Psoas muscle (tissue), 8 donors: ENCODE measurements around the gene BBLN. TPM values are rescaled to one million over a fixed set of nuclear protein-coding genes. Genes with fewer than 3 reads are reported as not detected.

ENCODE experiments used
- ATAC-seq, 4 donors: fragments of 200-7000 bp; cut with Tn5 transposase; one replicate each; pipeline ENCODE4 v1.9.1; 2020; ENCODE audit warnings: moderate library complexity in 3 of 4, mild to moderate bottlenecking in 2 of 4
- DNase-seq, 2 donors: peaks; one replicate each; pipeline ENCODE4 v3.0.0-alpha.2; 2020
- H3K27ac ChIP-seq: fragments of 200-600 bp; one replicate; pipeline ENCODE4 v1.8.0; 2022
- H3K27me3 ChIP-seq, 3 donors: fragments of 200-600 bp in 1 of 3; one replicate each; pipeline versions ENCODE4 v1.6.1 to v1.8.0; 2013 to 2022; ENCODE audit warnings: low read length in 2 of 3, mild to moderate bottlenecking in 2 of 3, moderate library complexity in 1 of 3; ENCODE audit not compliant: insufficient read depth in 3 of 3
- H3K36me3 ChIP-seq, 2 donors: fragments of 200-600 bp in 1 of 2; one replicate each; pipeline versions ENCODE4 v1.6.1 to v1.8.0; 2013 to 2022; ENCODE audit warnings: low read depth in 1 of 2, mild to moderate bottlenecking in 1 of 2, moderate library complexity in 1 of 2; ENCODE audit not compliant: insufficient read depth in 1 of 2
- H3K4me1 ChIP-seq: fragments of 200-600 bp; one replicate; pipeline ENCODE4 v1.8.0; 2022
- H3K4me3 ChIP-seq: fragments of 200-600 bp; one replicate; pipeline ENCODE4 v1.8.0; 2022; ENCODE audit warnings: mild to moderate bottlenecking
- H3K9me3 ChIP-seq: fragments of 200-600 bp; one replicate; pipeline ENCODE4 v1.8.0; 2022
- WGBS, 3 donors: extraction: QIAGEN DNeasy Blood & Tissue Kit; methylation state at CpG; one replicate each; pipeline versions ENCODE4 v1.1.6 to v1.1.7; 2013; 5-methylcytosine and 5-hydroxymethylcytosine counted together
- intact Hi-C, 2 donors: fragments of 100-400 bp; cut with DNase I; formaldehyde crosslinking; loops; one replicate each; pipeline versions ENCODE4 v1.11.0 to v1.14.2; 2022
- polyA plus RNA-seq, 3 donors: library from polyadenylated mRNA; stranded (reverse); fragments of 200-250 nt; gene quantifications; one replicate each; pipeline ENCODE4 v1.2.3, GENCODE V29; 2013
- total RNA-seq, 4 donors: library from RNA; stranded (reverse); fragmentation: NEBNext Ultra II Directional in 2 of 4; extraction: Animal tissue kit (Norgen Biotek cat#: 25700) in 2 of 4; gene quantifications; one replicate each; pipeline versions ENCODE4 v1.2.1 to v1.2.4, GENCODE V29; 2021 to 2023
- TF ChIP-seq, protein P1 (sequence below): fragments of 200-600 bp; IDR thresholded peaks from one replicate; pipeline ENCODE4 v1.8.0; 2022; ENCODE audit warnings: antibody characterized with exemption
- donor health status: healthy with polysubstance abuse.
- donor health status: DM: no; HTN: no; CAD: no; lungs with moderate emphysema.
- donor health status: Bipolar disorder and iron deficiency.
- donor health status: healthy.
- donor health status: DM: yes; HTN: yes; CAD: no.
- donor health status: DM: no; HTN: no; CAD: no.
- donor health status: DM: no; HTN: no; CAD: no.
- donor health status: DM: yes; HTN: yes; CAD: no.

The BBLN gene
- total and polyA plus RNA-seq, 7 donors = 14.0 to 36.2 (median 21.3) TPM

DNA sequence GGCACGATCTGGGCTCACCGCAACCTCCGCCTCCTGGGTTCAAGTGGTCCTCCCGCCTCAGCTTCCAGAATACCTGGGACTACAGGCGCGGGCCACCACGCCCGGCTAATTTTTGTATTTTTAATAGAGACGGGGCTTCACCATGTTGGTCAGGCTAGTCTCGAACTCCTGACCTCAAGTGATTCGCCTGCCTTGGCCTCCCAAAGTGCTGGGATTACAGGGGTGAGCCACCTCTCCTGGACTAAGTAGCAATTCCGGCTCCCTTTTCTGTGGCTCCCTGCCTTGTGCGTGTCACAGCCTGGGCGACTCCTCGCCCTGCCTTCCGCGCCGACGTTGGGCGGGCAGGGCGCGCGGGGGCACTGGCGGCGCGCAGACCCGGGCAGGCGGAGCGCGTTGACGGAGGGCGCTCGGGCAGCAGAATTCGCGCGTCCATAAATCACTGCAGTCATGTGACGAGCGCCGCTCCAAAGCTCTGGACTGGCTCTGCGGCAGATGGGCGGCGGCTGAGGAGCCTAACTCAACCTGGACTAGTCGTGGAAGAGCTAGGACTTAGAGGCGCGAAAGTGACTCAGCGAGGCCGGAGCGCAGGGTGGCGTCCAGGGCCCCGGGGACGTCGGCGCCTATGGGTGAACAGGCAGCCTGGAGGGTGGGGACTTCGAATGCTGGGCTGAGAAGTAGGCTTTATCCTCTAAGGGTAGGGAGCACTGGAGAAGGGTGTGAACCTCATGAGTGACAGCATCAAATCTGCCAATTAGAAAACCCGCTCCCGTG lies 32.7 kb downstream of the BBLN start:
- Histone ChIP-seq H3K27ac (peak overlapping the region; percentile 90), H3K36me3 (peaks cover 0 to 27% of the 10 kb centered on the region in 2 donors), H3K27me3 (no peaks in the 10 kb centered on the region), H3K4me3 (peak overlapping the region; percentile 89), H3K4me1 (peaks cover 16% of the 10 kb centered on the region), H3K9me3 (no peaks in the 10 kb centered on the region)
- TF ChIP-seq, protein P1, sequence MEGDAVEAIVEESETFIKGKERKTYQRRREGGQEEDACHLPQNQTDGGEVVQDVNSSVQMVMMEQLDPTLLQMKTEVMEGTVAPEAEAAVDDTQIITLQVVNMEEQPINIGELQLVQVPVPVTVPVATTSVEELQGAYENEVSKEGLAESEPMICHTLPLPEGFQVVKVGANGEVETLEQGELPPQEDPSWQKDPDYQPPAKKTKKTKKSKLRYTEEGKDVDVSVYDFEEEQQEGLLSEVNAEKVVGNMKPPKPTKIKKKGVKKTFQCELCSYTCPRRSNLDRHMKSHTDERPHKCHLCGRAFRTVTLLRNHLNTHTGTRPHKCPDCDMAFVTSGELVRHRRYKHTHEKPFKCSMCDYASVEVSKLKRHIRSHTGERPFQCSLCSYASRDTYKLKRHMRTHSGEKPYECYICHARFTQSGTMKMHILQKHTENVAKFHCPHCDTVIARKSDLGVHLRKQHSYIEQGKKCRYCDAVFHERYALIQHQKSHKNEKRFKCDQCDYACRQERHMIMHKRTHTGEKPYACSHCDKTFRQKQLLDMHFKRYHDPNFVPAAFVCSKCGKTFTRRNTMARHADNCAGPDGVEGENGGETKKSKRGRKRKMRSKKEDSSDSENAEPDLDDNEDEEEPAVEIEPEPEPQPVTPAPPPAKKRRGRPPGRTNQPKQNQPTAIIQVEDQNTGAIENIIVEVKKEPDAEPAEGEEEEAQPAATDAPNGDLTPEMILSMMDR = peak; percentile 37
- ATAC-seq (peak; percentile 85 to 92 (median 90)), DNase-seq (peak; percentile 87 to 95)
- intact Hi-C loops = loop anchor here in 1 of 2 donors (5.0 kb wide), 1 partner anchor 85 kb away; the partner anchor contains the start of genes GOLGA2 and SWI5
- 13 to 20% (median 17%) methylated on average over 54 to 56 of the region's 56 CpGs for WGBS, 3 donors

DNA sequence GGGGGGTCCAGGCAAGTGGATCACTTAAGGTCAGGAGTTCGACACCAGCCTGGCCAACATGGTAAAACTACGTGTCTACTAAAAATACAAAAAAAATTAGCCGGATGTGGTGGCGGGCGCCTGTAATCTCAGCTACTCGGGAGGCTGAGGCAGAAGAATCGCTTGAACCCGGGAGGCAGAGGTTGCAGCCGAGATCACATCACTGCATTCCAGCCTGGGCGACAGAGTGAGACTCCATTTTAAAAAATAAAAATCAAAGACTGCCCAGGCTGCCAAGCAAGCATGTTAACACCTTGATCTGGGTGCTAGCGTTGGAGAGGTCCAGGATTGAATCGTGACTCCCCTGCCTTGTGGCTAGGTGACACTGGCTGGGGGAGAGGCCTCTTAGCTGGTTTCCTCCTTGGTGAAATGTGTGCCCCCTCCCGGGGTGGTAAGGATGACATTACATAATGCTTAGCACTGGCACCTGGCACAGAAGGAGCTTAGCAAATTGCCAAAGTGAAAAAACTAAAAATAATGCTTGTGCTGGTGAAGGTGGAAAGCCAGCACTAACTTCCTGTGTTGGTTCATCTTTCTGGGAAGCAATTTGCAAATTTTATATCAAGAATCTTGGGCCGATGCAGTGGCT lies 33.5 kb downstream of the BBLN start:
- 75 to 84% (median 75%) methylated on average over 14 of the region's 14 CpGs for WGBS, 3 donors
- no peaks in the 10 kb centered on the region for H3K27me3 ChIP-seq
- intact Hi-C loops = loop anchor here in 1 of 2 donors (5.0 kb wide), 1 partner anchor 84 kb away; the partner anchor contains the start of genes GOLGA2 and SWI5
- no peaks in the 10 kb centered on the region for H3K9me3 ChIP-seq
- ATAC-seq = no peak
- TF ChIP-seq, protein P1 = no peak
- peaks cover 16% of the 10 kb centered on the region for H3K4me1 ChIP-seq
- no peak for DNase-seq
- H3K4me3 ChIP-seq = peak overlapping the region; percentile 89
- H3K27ac ChIP-seq = peak overlapping the region; percentile 90
- H3K36me3 ChIP-seq = peaks cover 0 to 19% of the 10 kb centered on the region in 2 donors

DNA sequence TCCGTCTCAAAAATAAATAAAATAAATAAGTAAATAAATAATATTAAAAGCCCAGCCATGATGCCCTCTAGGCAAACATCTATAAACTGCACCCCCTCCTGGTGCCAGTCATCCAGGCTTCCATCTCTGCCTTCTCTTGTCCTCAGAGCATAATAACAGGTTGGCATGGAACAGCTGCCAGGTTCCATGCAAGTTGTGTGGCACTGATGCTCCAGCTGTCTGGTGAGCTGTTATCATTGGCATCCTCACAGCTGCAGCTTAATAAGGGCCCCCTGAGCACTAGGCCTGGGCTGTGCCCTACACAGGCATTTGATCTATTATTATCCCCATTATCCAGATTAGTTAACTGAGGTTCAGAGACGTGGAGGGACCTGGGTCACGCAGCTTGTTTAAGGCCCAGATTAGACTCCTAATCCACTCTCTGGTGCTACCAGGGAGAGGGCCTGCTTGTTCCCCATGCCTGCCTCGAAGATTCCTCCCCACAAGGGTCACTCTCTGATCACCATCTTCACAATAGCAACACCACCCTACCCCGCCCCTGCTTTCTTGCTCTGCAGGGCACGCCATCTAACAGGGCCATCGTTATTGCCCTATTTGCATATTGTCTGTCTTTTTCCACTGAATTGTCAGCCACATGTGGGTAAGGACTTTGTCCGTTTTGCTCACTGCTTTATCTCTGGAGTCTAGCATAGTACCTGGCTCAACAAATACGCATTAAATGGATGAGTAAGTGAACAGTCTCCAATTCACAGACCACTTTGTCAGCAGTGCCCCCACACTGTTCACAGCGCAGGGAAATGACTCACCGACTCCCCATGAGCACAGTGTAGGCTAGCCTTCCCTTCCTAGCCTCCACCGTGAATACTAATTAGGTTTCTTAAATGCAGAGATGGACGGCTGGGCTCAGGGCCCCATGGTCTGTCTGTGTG lies 41.6 kb downstream of the BBLN start:
- DNase-seq (no peak), ATAC-seq (no peak)
- Histone ChIP-seq H3K9me3 (no peaks in the 10 kb centered on the region), H3K4me1 (peaks cover 4% of the 10 kb centered on the region), H3K36me3 (no peaks in the 10 kb centered on the region), H3K27me3 (peaks cover 0 to 18% (median 7%) of the 10 kb centered on the region in 3 donors), H3K4me3 (no peak overlapping the region), H3K27ac (no peak overlapping the region)
- 82 to 83% (median 82%) methylated on average over 13 of the region's 13 CpGs for WGBS, 3 donors
- TF ChIP-seq, protein P1 = no peak
- intact Hi-C loops = no loop called here

DNA sequence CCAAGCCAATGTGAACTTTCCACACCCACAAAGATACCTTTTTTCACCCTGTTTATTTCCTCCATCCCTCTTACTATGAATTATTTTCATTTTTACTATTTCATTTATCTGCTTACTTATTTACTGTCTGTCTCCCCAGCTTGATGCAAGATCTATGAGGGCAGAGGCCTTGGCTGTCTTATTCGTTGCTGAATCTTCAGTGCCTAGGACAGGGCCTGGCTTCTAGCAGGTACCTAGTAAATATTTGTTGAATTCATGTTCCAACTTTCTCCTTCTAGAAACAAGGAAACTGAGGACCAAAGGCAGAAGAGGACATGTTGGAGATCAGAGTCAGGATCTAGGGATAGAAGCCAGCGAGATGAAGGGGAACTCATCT lies 42.6 kb downstream of the BBLN start:
- 13 to 21% (median 18%) methylated on average over 2 of the region's 2 CpGs for WGBS, 3 donors
- intact Hi-C loops = no loop called here
- DNase-seq (no peak), ATAC-seq (no peak)
- H3K27me3 ChIP-seq = peaks cover 0 to 18% (median 7%) of the 10 kb centered on the region in 3 donors
- peaks cover 4% of the 10 kb centered on the region for H3K4me1 ChIP-seq
- no peak overlapping the region for H3K27ac ChIP-seq
- H3K4me3 ChIP-seq = peak overlapping the region; percentile 73
- TF ChIP-seq, protein P1 = no peak
- H3K9me3 ChIP-seq = no peaks in the 10 kb centered on the region
- H3K36me3 ChIP-seq = no peaks in the 10 kb centered on the region
